HG02610 (cell line): ENCODE data around the gene ZDHHC8.
"Not testable (repeated sequence)": the region's sequence is repeated elsewhere in the genome, so short reads cannot be mapped to it uniquely, and the experiment has no call there.

ENCODE experiments used
- ATAC-seq: cut with Tn5 transposase; IDR thresholded peaks from one replicate; pipeline ENCODE4 v1.9.1; 2021; ENCODE audit warnings: mild to moderate bottlenecking, moderate library complexity; ENCODE audit not compliant: unreplicated experiment

ZDHHC8 gene

GRCh38 chr22:20156611-20157429 lies 25.2 kb downstream of the ZDHHC8 start:
- ATAC-seq: no peak

- no peak for ATAC-seq
Observed at GRCh38 chr22:20157430-20158183, 26.0 kb downstream of the ZDHHC8 start.

GRCh38 chr22:20158391-20159036 lies 26.9 kb downstream of the ZDHHC8 start:
- ATAC-seq: no peak

GRCh38 chr22:20159076-20159475 lies 27.5 kb downstream of the ZDHHC8 start:
- no peak for ATAC-seq

GRCh38 chr22:20159531-20159930 lies 27.9 kb downstream of the ZDHHC8 start:
- ATAC-seq: not testable (repeated sequence)

- ATAC-seq: no peak
Observed at GRCh38 chr22:20160041-20160440, 28.4 kb downstream of the ZDHHC8 start.

- ATAC-seq: no peak
Observed at GRCh38 chr22:20164863-20165262, 33.3 kb downstream of the ZDHHC8 start.

GRCh38 chr22:20165421-20165820 lies 33.8 kb downstream of the ZDHHC8 start:
- ATAC-seq: no peak

- no peak for ATAC-seq
Observed at GRCh38 chr22:20165913-20166312, 34.3 kb downstream of the ZDHHC8 start.

- no peak for ATAC-seq
Observed at GRCh38 chr22:20166703-20167102, 35.1 kb downstream of the ZDHHC8 start.

GRCh38 chr22:20167643-20168322 lies 36.2 kb downstream of the ZDHHC8 start:
- no peak for ATAC-seq

- no peak for ATAC-seq
Observed at GRCh38 chr22:20169253-20169822, 37.7 kb downstream of the ZDHHC8 start.

GRCh38 chr22:20170170-20170569 lies 38.6 kb downstream of the ZDHHC8 start:
- ATAC-seq: no peak

GRCh38 chr22:20171288-20172140 lies 39.9 kb downstream of the ZDHHC8 start:
- ATAC-seq: no peak

GRCh38 chr22:20172141-20172613 lies 40.6 kb downstream of the ZDHHC8 start:
- no peak for ATAC-seq

- no peak for ATAC-seq
Observed at GRCh38 chr22:20173246-20173645, 41.6 kb downstream of the ZDHHC8 start.

GRCh38 chr22:20173772-20174171 lies 42.2 kb downstream of the ZDHHC8 start:
- ATAC-seq: no peak

GRCh38 chr22:20174785-20175596 lies 43.4 kb downstream of the ZDHHC8 start:
- no peak for ATAC-seq

- ATAC-seq: no peak
Observed at GRCh38 chr22:20175597-20175900, 43.9 kb downstream of the ZDHHC8 start.
